NCI-H1436 (cell line): ENCODE data around the gene ACP6.
"Not testable (repeated sequence)": the region's sequence is repeated elsewhere in the genome, so short reads cannot be mapped to it uniquely, and the experiment has no call there.

Experiments
- DNase-seq: peaks from one replicate; lab custom pipeline; 2025; lab: John Stamatoyannopoulos, UW

The ACP6 gene

DNA sequence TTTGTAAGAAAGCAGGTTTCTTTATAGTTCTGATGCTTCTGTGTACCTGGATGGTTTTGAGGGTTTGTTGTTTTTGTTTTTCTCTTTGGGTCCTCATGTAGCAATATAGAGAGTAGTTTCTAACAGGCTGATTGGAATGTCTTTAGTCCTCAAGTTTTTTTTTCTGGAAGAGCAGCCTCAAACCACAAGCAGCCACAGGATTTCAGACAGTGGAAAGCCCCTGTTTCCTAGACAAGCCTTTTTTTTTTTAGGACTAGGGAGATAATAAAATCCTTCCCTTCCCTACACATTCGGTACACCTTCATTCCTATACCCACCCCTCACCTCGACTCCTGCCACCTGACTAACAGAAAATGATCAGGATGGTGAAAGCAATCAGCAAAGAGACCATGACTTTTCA is 47.6 kb downstream of the ACP6 start:
- no peak for DNase-seq

GRCh38 chr1:147620543-147620942 is 49.8 kb downstream of the ACP6 start:
- no peak for DNase-seq

DNA sequence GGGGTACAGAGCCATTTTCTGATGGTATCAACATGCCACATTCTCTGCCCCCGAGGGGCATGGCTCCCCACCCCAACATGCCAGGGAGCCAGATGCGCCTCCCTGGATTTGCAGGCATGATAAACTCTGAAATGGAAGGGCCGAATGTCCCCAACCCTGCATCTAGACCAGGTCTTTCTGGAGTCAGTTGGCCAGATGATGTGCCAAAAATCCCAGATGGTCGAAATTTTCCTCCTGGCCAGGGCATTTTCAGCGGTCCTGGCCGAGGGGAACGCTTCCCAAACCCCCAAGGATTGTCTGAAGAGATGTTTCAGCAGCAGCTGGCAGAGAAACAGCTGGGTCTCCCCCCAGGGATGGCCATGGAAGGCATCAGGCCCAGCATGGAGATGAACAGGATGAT is 50.6 kb downstream of the ACP6 start:
- no peak for DNase-seq

- no peak for DNase-seq
Measured at GRCh38 chr1:147618771-147619170, 51.6 kb downstream of the ACP6 start.

DNA sequence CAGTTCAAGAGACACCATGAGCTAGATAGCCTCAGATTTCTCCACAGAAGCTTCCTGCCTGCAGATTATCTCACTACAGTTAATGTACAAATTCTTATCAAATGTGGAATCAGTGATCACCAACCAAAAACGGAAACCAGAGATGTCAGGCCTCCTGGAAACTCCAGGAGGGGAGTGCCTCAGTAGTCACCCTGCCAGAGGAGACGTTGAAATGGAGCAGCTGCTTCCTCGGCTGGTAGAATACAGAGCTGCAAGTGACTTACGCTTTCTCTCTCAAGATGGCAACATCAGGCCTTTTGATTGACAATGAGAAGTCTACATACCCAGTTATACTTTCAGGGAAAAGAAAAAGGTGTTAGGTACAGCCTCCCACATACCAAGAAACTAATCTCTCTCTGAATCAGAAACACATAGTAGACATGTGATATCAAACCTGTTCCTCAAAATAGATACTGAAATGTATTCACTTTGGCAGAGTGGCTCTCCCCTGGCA is 52.2 kb downstream of the ACP6 start:
- no peak for DNase-seq

DNA sequence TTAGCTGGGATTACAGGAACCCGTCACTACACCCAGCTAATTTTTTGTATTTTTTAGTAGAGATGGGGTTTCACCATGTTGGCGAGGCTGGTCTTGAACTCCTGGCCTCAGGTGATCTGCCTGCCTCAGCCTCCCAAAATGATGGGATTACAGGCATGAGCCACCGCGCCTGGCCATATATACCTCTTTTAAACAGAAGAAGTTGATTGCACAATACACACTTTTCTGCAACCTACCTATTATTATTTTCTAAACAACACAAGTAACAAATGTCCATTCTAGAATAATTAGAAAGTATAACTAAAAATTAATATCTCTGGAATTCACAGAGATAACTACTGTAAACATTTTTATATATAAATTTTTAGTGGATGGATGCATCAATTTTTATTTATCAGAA is 55.4 kb downstream of the ACP6 start:
- not testable (repeated sequence) for DNase-seq

DNA sequence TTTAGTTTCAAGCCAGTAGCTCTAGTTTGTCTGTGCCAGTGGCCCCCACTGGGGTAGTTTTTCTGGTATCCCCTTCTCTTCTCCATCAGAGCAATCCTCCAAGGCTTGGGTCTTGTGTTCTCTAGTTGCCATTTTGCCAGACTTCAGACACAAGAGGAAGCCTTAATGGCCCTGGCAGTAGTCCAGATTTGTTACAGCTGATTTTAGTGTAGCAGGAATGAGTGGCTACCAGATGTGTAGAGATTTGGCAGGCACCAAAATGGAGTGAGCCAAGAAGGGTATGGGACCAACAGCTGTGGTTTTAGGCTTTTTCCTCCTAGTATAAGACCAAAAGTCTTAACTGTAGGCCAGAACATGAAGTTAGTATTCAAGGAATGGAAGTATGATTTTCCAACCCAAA is 56.8 kb downstream of the ACP6 start:
- DNase-seq: no peak

GRCh38 chr1:147612366-147612765 is 58.0 kb downstream of the ACP6 start:
- no peak for DNase-seq

DNA sequence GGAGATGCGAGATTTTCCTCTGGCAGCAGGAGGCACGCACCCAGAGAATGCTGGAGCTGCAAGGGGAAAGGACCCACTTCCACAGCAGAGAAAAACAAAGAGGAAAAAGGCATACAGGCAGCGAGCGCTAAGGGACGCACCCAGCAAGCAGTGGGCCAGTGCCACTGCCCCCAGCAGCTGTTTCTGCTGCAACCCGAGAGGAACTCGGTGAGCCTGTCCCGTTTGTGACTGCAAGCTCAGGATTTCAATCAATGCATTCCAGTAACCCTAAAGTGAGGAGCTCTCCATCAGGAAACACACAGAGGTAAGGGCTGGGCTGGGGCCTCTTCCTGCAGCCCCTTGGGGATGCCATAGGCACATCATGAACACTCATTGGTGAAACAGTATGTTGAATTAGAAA is 58.7 kb downstream of the ACP6 start:
- no peak for DNase-seq

DNA sequence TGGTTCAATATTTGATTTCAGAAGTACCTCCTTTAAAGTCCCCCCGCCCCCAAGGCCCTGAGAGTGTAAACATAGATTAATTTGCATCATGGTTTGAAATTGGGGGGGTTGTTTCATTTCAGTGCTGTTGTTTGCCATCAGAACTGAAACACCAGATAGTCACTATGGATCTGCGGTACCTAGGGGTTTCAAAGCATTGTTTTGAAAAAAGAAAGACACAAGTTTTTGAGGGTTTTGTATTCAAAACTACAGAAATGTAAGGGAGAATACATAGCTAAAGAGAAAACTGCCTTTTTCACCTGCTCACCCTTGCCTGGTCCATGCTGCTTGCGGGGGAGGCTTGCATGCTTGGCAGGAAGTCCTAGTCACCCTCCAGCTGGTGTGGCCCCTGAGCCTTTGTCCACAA is 59.3 kb downstream of the ACP6 start:
- no peak for DNase-seq

GRCh38 chr1:147609358-147609757 is 61.0 kb downstream of the ACP6 start:
- DNase-seq: no peak

DNA sequence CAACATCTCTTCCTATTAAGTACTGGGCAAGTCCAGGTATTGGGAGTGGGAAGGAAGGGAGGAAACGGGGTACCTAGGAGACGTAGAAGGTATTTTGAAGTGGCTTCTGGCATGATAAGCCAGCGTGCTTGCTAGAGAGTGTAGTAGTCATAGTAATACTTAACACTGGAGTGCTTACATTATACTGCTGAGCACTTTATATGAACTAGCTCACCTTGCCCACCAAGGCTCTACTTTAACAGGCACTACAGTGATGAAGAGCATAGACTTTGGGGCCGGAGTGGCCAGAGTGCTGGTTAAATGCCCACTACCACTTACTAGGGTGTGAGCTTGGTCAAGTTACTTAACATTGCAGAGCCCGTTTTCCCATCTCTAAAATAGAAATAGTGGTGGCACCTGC is 61.7 kb downstream of the ACP6 start:
- no peak for DNase-seq

- DNase-seq: no peak
Measured at GRCh38 chr1:147605591-147605990, 64.7 kb downstream of the ACP6 start.

- DNase-seq: no peak
Measured at GRCh38 chr1:147603986-147604385, 66.3 kb downstream of the ACP6 start.

DNA sequence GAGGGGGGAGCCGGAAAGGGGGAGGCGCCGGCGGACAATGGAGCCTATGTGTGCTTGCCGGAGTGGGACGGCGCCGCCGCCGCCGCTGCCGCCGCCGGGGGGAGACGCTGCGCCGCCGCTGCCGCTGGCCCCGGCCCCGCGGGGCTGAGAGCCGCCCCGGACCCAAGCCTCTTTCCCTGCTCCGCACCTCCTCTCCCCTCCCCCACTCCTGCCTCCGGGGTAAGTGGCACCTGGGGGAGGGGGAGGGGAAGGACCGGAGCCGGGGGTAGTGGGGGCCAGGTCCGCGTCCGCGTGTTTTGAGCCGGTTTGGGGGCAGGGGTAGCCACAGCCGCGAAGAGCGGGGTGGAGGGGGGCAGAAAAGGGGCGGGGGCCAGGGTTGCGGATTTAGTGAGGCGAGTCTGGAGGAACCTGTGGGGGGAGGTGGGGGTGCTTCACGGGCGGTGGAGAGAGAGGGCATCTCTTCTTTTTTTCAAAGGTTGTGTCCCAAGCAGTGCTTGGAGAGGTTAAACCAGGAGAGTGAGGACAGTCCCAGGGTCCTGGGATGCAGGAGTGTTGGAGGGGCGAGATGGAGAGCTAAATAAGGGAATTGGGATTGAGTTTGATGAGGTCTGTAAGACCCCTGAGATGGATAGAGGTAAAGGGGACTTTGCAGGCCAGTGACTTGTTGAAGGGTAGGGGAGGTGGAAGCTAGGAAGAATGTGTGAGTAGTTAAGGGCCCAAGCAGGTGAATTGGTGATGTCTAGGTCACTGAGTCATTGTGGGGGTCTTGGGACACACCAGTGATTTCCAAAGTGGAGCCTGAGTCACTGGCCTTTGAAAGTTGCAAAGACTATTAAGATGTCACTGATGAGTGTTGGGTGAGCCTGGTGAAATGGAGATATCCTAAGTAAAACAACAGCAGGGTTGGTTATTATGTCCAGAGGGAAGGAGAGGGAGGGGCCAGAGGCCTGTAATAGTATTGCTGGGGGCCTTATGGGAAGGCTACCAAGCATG is 69.9 kb downstream of the ACP6 start:
- no peak for DNase-seq

DNA sequence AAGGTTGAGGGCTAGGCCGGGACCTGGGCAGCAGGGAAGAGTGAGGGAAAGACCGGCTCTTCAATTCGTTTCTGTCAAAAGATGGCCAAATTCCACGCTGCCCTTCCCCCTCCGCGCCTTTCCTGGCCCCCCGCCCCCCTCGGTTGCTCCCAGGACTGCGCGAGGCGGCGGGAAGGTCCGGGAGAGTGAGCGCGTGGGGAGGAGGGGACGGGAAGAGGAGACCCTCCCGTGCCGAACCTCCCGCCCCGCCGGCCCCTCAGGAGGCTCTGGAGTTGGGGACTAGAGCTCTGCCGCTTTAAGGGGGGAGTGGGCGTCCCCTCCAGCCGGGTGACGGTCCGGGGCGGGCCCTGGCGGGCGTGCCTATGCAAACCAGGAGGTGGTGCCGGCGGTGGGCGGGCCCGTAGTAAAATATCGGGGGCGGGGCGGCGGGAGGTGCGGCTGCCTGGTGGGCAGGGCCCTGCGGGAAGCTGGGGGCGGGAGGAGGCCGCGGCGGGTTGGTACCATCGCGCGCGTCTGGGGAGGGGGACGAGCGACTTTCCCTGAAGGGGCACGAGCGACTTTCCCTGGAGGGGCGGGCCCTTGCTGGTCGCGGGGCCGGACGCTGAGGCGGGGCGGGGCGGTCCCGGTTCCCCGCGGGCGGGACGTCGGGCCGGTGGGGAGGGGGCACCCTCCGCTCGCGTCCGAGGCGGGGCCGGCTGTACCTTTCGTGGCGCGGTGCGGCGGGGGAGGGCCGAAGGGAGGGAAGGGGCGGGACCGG is 70.8 kb downstream of the ACP6 start:
- DNase-seq: peak; percentile 92

GRCh38 chr1:147598621-147599361 is 71.5 kb downstream of the ACP6 start:
- no peak for DNase-seq

- no peak for DNase-seq
Measured at GRCh38 chr1:147597010-147597409, 73.3 kb downstream of the ACP6 start.
